Measurements from ENCODE around the gene JADE1. TPM values are rescaled to one million over a fixed set of nuclear protein-coding genes. Genes with fewer than 3 reads are reported as not detected.

Gene JADE1
- total and polyA plus RNA-seq, 5 donors from 2014 or later = 26.1 to 50.8 (median 39.8) TPM

DNA sequence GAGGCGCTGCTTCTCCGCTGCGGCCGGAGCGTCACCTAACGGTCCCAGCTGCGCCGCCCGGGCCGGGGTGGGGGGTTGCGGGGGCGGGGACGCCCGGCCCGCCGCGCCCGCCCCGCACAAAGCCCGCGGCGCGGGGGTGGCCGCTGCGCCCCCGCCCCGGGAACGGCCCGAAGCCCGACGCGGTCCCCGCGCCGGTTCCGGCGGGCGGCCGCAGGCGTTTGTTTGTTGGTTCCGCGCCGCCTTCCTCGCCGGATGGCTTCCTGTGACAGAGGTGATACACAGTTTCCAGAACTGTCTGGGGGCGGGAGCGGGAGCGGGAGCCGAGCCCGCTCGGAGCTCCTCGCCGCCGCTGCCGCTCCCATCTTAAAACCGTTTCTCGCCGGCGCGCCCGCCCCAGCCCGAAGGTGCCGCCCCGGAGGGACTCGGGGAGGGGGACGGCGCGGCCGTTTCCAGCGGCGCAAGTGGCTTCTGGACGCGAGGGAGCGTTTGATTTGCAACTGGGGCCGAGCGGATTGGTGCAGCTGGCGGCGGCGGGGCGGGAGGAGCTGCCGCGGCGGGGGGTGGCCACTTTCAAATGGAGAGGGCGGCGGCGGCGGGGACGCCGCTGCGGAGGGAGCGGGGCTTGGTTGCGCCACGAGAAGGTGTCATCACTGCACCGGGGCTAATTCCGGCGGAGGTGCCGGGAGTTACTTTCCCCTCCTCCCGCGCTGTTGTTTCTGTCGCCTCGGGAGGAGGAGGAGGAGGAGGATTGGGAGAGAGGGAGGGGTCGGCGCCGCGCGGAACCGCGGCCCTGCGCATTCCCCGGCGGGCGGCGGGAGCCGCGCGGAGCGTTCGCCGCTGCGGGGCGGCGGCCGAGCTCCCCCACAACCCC is 2.3 kb downstream of the JADE1 start:
- no peaks in the 10 kb centered on the region for H3K9me3 ChIP-seq (ENCODE audit: control insufficient read depth in 2 of 2, low read length in 2 of 2)
- peaks cover 0 to 1% (median 0%) of the 10 kb centered on the region in 7 donors for H3K9me3 Mint-ChIP-seq
- peak overlapping the region; percentile 82 for H3K4me3 ChIP-seq (ENCODE audit: low read depth, low read length)
- peak overlapping the region; percentile 20 to 86 (median 85) for H3K27ac Mint-ChIP-seq
- H3K36me3 Mint-ChIP-seq = no peaks in the 10 kb centered on the region
- peak overlapping the region; percentile 84 for H3K27ac ChIP-seq (ENCODE audit: insufficient read depth, low read length, poor library complexity, severe bottlenecking)
- H3K27me3 ChIP-seq (ENCODE audit: control insufficient read depth, insufficient read depth, low read length) = no peaks in the 10 kb centered on the region
- H3K4me1 Mint-ChIP-seq = peaks cover 27 to 46% (median 34%) of the 10 kb centered on the region in 4 donors
- ATAC-seq (ENCODE audit: low read depth in 2 of 2) (peak; percentile 23 to 34), DNase-seq (peak; percentile 73 to 92 (median 74))
- peak overlapping the region; percentile 93 to 99 (median 96) for H3K4me3 Mint-ChIP-seq
- peaks cover 37% of the 10 kb centered on the region for H3K4me1 ChIP-seq (ENCODE audit: control insufficient read depth, insufficient read depth, low read length, poor library complexity, severe bottlenecking)
- no peaks in the 10 kb centered on the region for H3K36me3 ChIP-seq (ENCODE audit: control insufficient read depth, insufficient read depth, low read length)
- no peaks in the 10 kb centered on the region for H3K27me3 Mint-ChIP-seq

- no peaks in the 10 kb centered on the region for H3K36me3 ChIP-seq (ENCODE audit: control insufficient read depth, insufficient read depth, low read length)
- Mint-ChIP-seq H3K27ac (peak overlapping the region in 1 of 3 donors; percentile 72), H3K9me3 (no peaks in the 10 kb centered on the region), H3K27me3 (no peaks in the 10 kb centered on the region), H3K4me1 (peaks cover 27 to 54% (median 40%) of the 10 kb centered on the region in 4 donors), H3K4me3 (peak overlapping the region; percentile 81 to 82 (median 81)), H3K36me3 (no peaks in the 10 kb centered on the region)
- H3K4me3 ChIP-seq (ENCODE audit: low read depth, low read length) = peak overlapping the region; percentile 82
- H3K27ac ChIP-seq (ENCODE audit: insufficient read depth, low read length, poor library complexity, severe bottlenecking) = peak overlapping the region; percentile 84
- ATAC-seq (ENCODE audit: low read depth in 2 of 2) (no peak), DNase-seq (peak in 1 of 3 donors; percentile 67)
- no peaks in the 10 kb centered on the region for H3K9me3 ChIP-seq (ENCODE audit: control insufficient read depth in 2 of 2, low read length in 2 of 2)
- peaks cover 44% of the 10 kb centered on the region for H3K4me1 ChIP-seq (ENCODE audit: control insufficient read depth, insufficient read depth, low read length, poor library complexity, severe bottlenecking)
- no peaks in the 10 kb centered on the region for H3K27me3 ChIP-seq (ENCODE audit: control insufficient read depth, insufficient read depth, low read length)
Observed at GRCh38 chr4:128812442-128813235, 3.1 kb downstream of the JADE1 start.

DNA sequence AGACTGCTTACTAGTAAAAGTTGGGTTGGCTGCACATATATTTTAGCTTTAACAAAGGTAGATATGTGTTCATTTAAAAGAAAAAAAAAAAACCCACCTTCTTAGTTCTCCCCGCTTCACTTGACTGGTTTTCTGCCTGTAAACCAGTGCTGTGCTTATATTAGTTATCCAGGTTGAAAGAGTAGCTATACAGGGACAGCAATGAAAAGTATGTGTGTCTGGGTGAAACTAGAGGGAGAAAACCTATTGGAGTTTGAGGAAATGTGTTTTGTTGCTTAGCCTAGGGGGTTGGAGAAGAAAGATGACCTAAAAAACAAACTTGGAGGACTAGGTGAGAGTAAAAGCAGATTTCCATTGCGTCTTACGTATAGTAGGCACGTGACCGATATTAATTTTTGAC is 4.5 kb downstream of the JADE1 start:
- no peaks in the 10 kb centered on the region for H3K27me3 Mint-ChIP-seq
- DNase-seq = no peak
- no peaks in the 10 kb centered on the region for H3K9me3 ChIP-seq (ENCODE audit: control insufficient read depth in 2 of 2, low read length in 2 of 2)
- no peak overlapping the region for H3K27ac ChIP-seq (ENCODE audit: insufficient read depth, low read length, poor library complexity, severe bottlenecking)
- no peak overlapping the region for H3K4me3 ChIP-seq (ENCODE audit: low read depth, low read length)
- no peaks in the 10 kb centered on the region for H3K36me3 ChIP-seq (ENCODE audit: control insufficient read depth, insufficient read depth, low read length)
- H3K4me1 Mint-ChIP-seq = peaks cover 31 to 64% (median 49%) of the 10 kb centered on the region in 4 donors
- no peak for ATAC-seq (ENCODE audit: low read depth in 2 of 2)
- H3K4me3 Mint-ChIP-seq = peak overlapping the region; percentile 81 to 82 (median 81)
- peaks cover 49% of the 10 kb centered on the region for H3K4me1 ChIP-seq (ENCODE audit: control insufficient read depth, insufficient read depth, low read length, poor library complexity, severe bottlenecking)
- H3K9me3 Mint-ChIP-seq = no peaks in the 10 kb centered on the region
- peak overlapping the region in 1 of 3 donors; percentile 31 for H3K27ac Mint-ChIP-seq
- no peaks in the 10 kb centered on the region for H3K36me3 Mint-ChIP-seq
- no peaks in the 10 kb centered on the region for H3K27me3 ChIP-seq (ENCODE audit: control insufficient read depth, insufficient read depth, low read length)

GRCh38 chr4:128818442-128818841 is 8.9 kb downstream of the JADE1 start:
- Mint-ChIP-seq H3K36me3 (peaks cover 4% of the 10 kb centered on the region), H3K9me3 (no peaks in the 10 kb centered on the region), H3K27me3 (no peaks in the 10 kb centered on the region), H3K4me1 (peaks cover 43 to 86% (median 68%) of the 10 kb centered on the region in 4 donors), H3K27ac (peak overlapping the region in 1 of 3 donors; percentile 69), H3K4me3 (peak overlapping the region in 2 of 4 donors; percentile 9 to 19)
- H3K9me3 ChIP-seq (ENCODE audit: control insufficient read depth in 2 of 2, low read length in 2 of 2) = no peaks in the 10 kb centered on the region
- H3K27ac ChIP-seq (ENCODE audit: insufficient read depth, low read length, poor library complexity, severe bottlenecking) = no peak overlapping the region
- no peaks in the 10 kb centered on the region for H3K27me3 ChIP-seq (ENCODE audit: control insufficient read depth, insufficient read depth, low read length)
- ATAC-seq (ENCODE audit: low read depth in 2 of 2) (no peak), DNase-seq (no peak)
- no peaks in the 10 kb centered on the region for H3K36me3 ChIP-seq (ENCODE audit: control insufficient read depth, insufficient read depth, low read length)
- no peak overlapping the region for H3K4me3 ChIP-seq (ENCODE audit: low read depth, low read length)
- peaks cover 29% of the 10 kb centered on the region for H3K4me1 ChIP-seq (ENCODE audit: control insufficient read depth, insufficient read depth, low read length, poor library complexity, severe bottlenecking)

GRCh38 chr4:128819082-128819742 is 9.7 kb downstream of the JADE1 start:
- no peaks in the 10 kb centered on the region for H3K27me3 ChIP-seq (ENCODE audit: control insufficient read depth, insufficient read depth, low read length)
- Mint-ChIP-seq H3K4me1 (peaks cover 36 to 83% (median 66%) of the 10 kb centered on the region in 4 donors), H3K9me3 (no peaks in the 10 kb centered on the region), H3K4me3 (peak overlapping the region in 2 of 4 donors; percentile 24 to 56), H3K27ac (peak overlapping the region; percentile 27 to 77 (median 35)), H3K36me3 (peaks cover 4% of the 10 kb centered on the region), H3K27me3 (no peaks in the 10 kb centered on the region)
- DNase-seq = no peak
- no peak overlapping the region for H3K4me3 ChIP-seq (ENCODE audit: low read depth, low read length)
- H3K4me1 ChIP-seq (ENCODE audit: control insufficient read depth, insufficient read depth, low read length, poor library complexity, severe bottlenecking) = peaks cover 29% of the 10 kb centered on the region
- H3K9me3 ChIP-seq (ENCODE audit: control insufficient read depth in 2 of 2, low read length in 2 of 2) = no peaks in the 10 kb centered on the region
- ATAC-seq (ENCODE audit: low read depth in 2 of 2) = no peak
- H3K27ac ChIP-seq (ENCODE audit: insufficient read depth, low read length, poor library complexity, severe bottlenecking) = no peak overlapping the region
- no peaks in the 10 kb centered on the region for H3K36me3 ChIP-seq (ENCODE audit: control insufficient read depth, insufficient read depth, low read length)

DNA sequence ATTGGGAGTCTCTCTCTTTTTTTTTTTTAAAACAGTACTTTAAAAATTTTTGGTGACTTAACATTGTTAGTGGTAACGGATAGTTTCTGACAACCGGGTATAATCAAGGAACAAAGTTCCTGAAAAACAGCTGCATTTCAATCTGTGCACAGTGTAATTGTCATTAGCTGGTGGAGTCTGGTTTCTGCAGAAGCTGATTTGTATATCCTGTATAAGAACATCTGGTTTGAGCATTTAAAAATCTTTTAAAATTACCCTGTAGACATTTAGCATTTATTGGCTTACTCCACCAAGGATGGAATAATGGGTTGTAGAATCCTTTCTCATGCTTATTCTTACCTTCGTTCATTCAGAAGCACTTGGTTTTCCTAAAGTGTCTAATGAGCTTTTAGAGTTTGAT is 11.2 kb downstream of the JADE1 start:
- peaks cover 31% of the 10 kb centered on the region for H3K4me1 ChIP-seq (ENCODE audit: control insufficient read depth, insufficient read depth, low read length, poor library complexity, severe bottlenecking)
- DNase-seq = no peak
- no peak overlapping the region for H3K4me3 ChIP-seq (ENCODE audit: low read depth, low read length)
- ATAC-seq (ENCODE audit: low read depth in 2 of 2) = no peak
- no peaks in the 10 kb centered on the region for H3K27me3 Mint-ChIP-seq
- no peaks in the 10 kb centered on the region for H3K9me3 ChIP-seq (ENCODE audit: control insufficient read depth in 2 of 2, low read length in 2 of 2)
- H3K4me1 Mint-ChIP-seq = peaks cover 36 to 87% (median 73%) of the 10 kb centered on the region in 4 donors
- no peaks in the 10 kb centered on the region for H3K36me3 ChIP-seq (ENCODE audit: control insufficient read depth, insufficient read depth, low read length)
- H3K4me3 Mint-ChIP-seq = no peak overlapping the region
- no peaks in the 10 kb centered on the region for H3K9me3 Mint-ChIP-seq
- H3K27ac ChIP-seq (ENCODE audit: insufficient read depth, low read length, poor library complexity, severe bottlenecking) = no peak overlapping the region
- peaks cover 9% of the 10 kb centered on the region for H3K36me3 Mint-ChIP-seq
- no peaks in the 10 kb centered on the region for H3K27me3 ChIP-seq (ENCODE audit: control insufficient read depth, insufficient read depth, low read length)
- H3K27ac Mint-ChIP-seq = no peak overlapping the region

- Mint-ChIP-seq H3K27ac (no peak overlapping the region), H3K4me3 (no peak overlapping the region), H3K4me1 (peaks cover 34 to 87% (median 73%) of the 10 kb centered on the region in 4 donors), H3K9me3 (no peaks in the 10 kb centered on the region), H3K27me3 (no peaks in the 10 kb centered on the region), H3K36me3 (peaks cover 9% of the 10 kb centered on the region)
- DNase-seq (no peak), ATAC-seq (ENCODE audit: low read depth in 2 of 2) (no peak)
- no peak overlapping the region for H3K4me3 ChIP-seq (ENCODE audit: low read depth, low read length)
- H3K27me3 ChIP-seq (ENCODE audit: control insufficient read depth, insufficient read depth, low read length) = no peaks in the 10 kb centered on the region
- no peaks in the 10 kb centered on the region for H3K9me3 ChIP-seq (ENCODE audit: control insufficient read depth in 2 of 2, low read length in 2 of 2)
- no peak overlapping the region for H3K27ac ChIP-seq (ENCODE audit: insufficient read depth, low read length, poor library complexity, severe bottlenecking)
- no peaks in the 10 kb centered on the region for H3K36me3 ChIP-seq (ENCODE audit: control insufficient read depth, insufficient read depth, low read length)
- peaks cover 31% of the 10 kb centered on the region for H3K4me1 ChIP-seq (ENCODE audit: control insufficient read depth, insufficient read depth, low read length, poor library complexity, severe bottlenecking)
Observed at GRCh38 chr4:128821151-128821550, 11.7 kb downstream of the JADE1 start.

Data from CD4-positive, CD25-positive, alpha-beta regulatory T cell (primary cell).